ENCODE data around the gene LRRC8C. TPM values are rescaled to one million over a fixed set of nuclear protein-coding genes. Genes with fewer than 3 reads are reported as not detected.

LRRC8C gene
- total and polyA plus RNA-seq, 2 of the 8 experiments (the other 6 are each of a cell fraction or from before 2014, with no cell fraction given): 1.1 to 2.1 TPM

DNA sequence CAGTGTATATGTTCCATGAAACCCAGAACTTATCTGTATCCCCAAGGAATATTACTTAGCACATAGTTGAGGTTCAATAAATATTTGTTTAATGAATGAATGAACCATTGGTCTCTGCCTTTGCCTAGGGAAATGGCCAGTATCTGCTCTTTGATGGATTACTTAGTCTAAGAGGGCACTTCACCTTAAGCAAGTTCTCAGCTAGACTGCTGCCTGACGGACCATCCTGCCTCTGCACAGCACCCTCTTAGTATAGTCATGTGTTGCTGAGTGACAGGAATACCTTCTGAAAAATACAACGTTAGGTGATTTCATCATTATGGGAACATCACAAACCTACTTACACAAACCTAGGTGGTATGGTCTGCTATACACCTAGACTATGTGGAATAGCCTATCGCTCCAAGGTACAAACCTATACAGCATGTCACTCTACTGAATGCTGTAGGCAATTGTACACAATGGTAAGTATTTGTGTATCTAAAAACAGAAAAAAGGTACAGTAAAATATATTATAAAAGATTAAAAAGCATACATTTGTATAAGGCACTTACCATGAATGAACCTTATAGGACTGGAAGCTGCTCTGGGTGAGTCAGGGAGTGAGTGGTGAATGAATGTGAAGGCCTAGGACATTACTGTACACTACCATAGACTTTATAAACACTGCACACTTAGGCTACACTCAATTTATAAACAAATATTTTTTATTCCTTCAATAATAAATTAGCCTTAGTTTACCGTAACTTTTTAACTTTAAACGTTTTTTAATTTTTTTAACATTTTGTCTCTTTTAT is 104.2 kb downstream of the LRRC8C start:
- CTCF ChIA-PET (ENCODE audit: partially characterized antibody): interaction anchor here (0.6 to 1.0 kb wide), 3 partner anchors 25 to 115 kb away, joined by 3 read pairs; no protein-coding TSS in a partner anchor
- no peak overlapping the region for H3K9ac ChIP-seq (replicated peaks in 1 of 4; ENCODE audit: extremely low read depth in 1 of 4, low read depth in 3 of 4, low read length in 3 of 4)
- no peaks in the 10 kb centered on the region for H3K36me3 ChIP-seq (ENCODE audit: control insufficient read depth in 2 of 4, insufficient read depth in 4 of 4, low read length in 3 of 4)
- H2BK120ac ChIP-seq (replicated peaks; ENCODE audit: low read depth, low read length): no peak overlapping the region
- no peak overlapping the region for H2BK15ac ChIP-seq (ENCODE audit: low read length)
- no peak overlapping the region for H3K4ac ChIP-seq (replicated peaks; ENCODE audit: insufficient read length, low read depth, low read length)
- H3K4me2 ChIP-seq (ENCODE audit: insufficient read depth in 1 of 2, low read depth in 2 of 2, low read length in 2 of 2): no peak overlapping the region
- no peak overlapping the region for H4K5ac ChIP-seq (ENCODE audit: insufficient read length, low read depth, low read length)
- POLR2A ChIA-PET (ENCODE audit: partially characterized antibody): no interaction called here
- no peaks in the 10 kb centered on the region for H3K79me2 ChIP-seq (ENCODE audit: control insufficient read depth in 1 of 2, insufficient read depth in 2 of 2, low read length in 2 of 2)
- no peaks in the 10 kb centered on the region for H3K27me3 ChIP-seq (replicated peaks in 1 of 4; ENCODE audit: control insufficient read depth in 3 of 4, extremely low read depth in 1 of 4, insufficient read depth in 3 of 4, low read length in 3 of 4)
- no peaks in the 10 kb centered on the region for H3K23me2 ChIP-seq (ENCODE audit: low read depth, low read length)
- H2BK5ac ChIP-seq (ENCODE audit: low read depth, low read length): no peak overlapping the region
- no peak overlapping the region for H3K18ac ChIP-seq (ENCODE audit: extremely low read depth, low read length)
- H4K20me1 ChIP-seq (replicated peaks in 1 of 2; ENCODE audit: control insufficient read depth in 1 of 2, insufficient read depth in 2 of 2, low read length in 2 of 2): no peaks in the 10 kb centered on the region
- H4K91ac ChIP-seq (replicated peaks; ENCODE audit: insufficient read length, low read length): no peak overlapping the region
- no peaks in the 10 kb centered on the region for H3K9me3 ChIP-seq (ENCODE audit: insufficient read depth in 2 of 2, low read depth in 1 of 2, low read length in 1 of 2)
- FAIRE-seq (no peak), DNase-seq (ENCODE audit: low read depth in 1 of 2, low spot score in 2 of 2) (no peak)
- no peak overlapping the region for H4K8ac ChIP-seq (ENCODE audit: extremely low read depth, insufficient read depth, low read length)
- H2AK5ac ChIP-seq (ENCODE audit: low read depth, low read length): no peak overlapping the region
- no peak overlapping the region for H3K23ac ChIP-seq (ENCODE audit: insufficient read length)
- H2AFZ ChIP-seq (ENCODE audit: low read length): no peak overlapping the region
- no peak overlapping the region; the same call in 1 of the 2 replicates for H2BK20ac ChIP-seq (ENCODE audit: low read length)
- H3K14ac ChIP-seq (ENCODE audit: insufficient read length): no peak overlapping the region
- H3K79me1 ChIP-seq (ENCODE audit: low read depth, low read length): no peaks in the 10 kb centered on the region
- no peak overlapping the region for H3K56ac ChIP-seq (replicated peaks; ENCODE audit: insufficient read length, low read depth, low read length)
- no peak overlapping the region for H3K4me3 ChIP-seq (ENCODE audit: extremely low read depth in 1 of 4, insufficient read depth in 2 of 4, low read depth in 3 of 4, low read length in 4 of 4)
- WGBS, 2 experiments (ENCODE audit: extremely low coverage in 1 of 2, insufficient coverage in 1 of 2, insufficient read length in 1 of 2, insufficient replicate concordance in 2 of 2, low coverage in 1 of 2, low lambda C conversion rate in 2 of 2, missing lambda C conversion rate in 1 of 2): 84 to 100% methylated on average over 2 to 5 of the region's 5 CpGs
- no peak overlapping the region for H2BK12ac ChIP-seq (ENCODE audit: low read depth, low read length)
- TF ChIP-seq KDM4A (IDR thresholded peaks at IDR 0.05; ENCODE audit: low read depth, low read length, severe bottlenecking) (no peak), EGR1 (IDR thresholded peaks at IDR 0.05; ENCODE audit: borderline replicate concordance, low read depth, low read length) (no peak), BRCA1 (IDR thresholded peaks at IDR 0.05; ENCODE audit: low read depth, low read length) (no peak), JUND (IDR thresholded peaks at IDR 0.05; ENCODE audit: low read length) (no peak), TBP (IDR thresholded peaks at IDR 0.05; ENCODE audit: low read depth, low read length) (no peak)
- H3K27ac ChIP-seq (ENCODE audit: low read depth, low read length): no peak overlapping the region
- no peaks in the 10 kb centered on the region for H3K4me1 ChIP-seq (replicated peaks in 1 of 4; ENCODE audit: control insufficient read depth in 3 of 4, insufficient read depth in 4 of 4, low read length in 3 of 4)

All from H1 (cell line).